Common myeloid progenitor, CD34-positive (primary cell): Measurements from ENCODE around the gene RIMBP3C.
"Not testable (repeated sequence)": the region's sequence is repeated elsewhere in the genome, so short reads cannot be mapped to it uniquely, and the experiment has no call there.

ENCODE experiments used
- CTCF ChIA-PET: fragments of 350-600 bp; sonication (Branson Sonifier 250); formaldehyde crosslinking; loops from one replicate; lab custom pipeline; 2021; ENCODE audit warnings: antibody characterized with exemption; lab: Charles Lee
- POLR2A ChIA-PET: fragments of 350-600 bp; sonication (Branson Sonifier 250); formaldehyde crosslinking; loops from one replicate; lab custom pipeline; 2021; ENCODE audit warnings: antibody characterized with exemption; lab: Charles Lee
- DNase-seq, 3 donors: peaks; one replicate each; pipeline versions ENCODE4 v3.0.0 to v3.0.0-alpha.2; 2013
- H3K27ac ChIP-seq, 2 experiments: 1 replicate in 1 of 2; 2 replicates in 1 of 2; pipeline ENCODE4 v1.7.0; 2013; ENCODE audit warnings: inconsistent platforms in 2 of 2, low read length in 2 of 2, mild to moderate bottlenecking in 2 of 2, low read depth in 1 of 2, moderate library complexity in 1 of 2; ENCODE audit not compliant: severe bottlenecking in 2 of 2, insufficient read depth in 1 of 2, poor library complexity in 1 of 2
- H3K27me3 ChIP-seq, 5 experiments: replicated peaks in 2 of 5; 1 replicate in 3 of 5; 2 replicates in 2 of 5; pipeline versions ENCODE4 v1.6.1 to v1.7.0; 2013; ENCODE audit warnings: low read length in 4 of 5, mild to moderate bottlenecking in 2 of 5, moderate library complexity in 2 of 5, inconsistent platforms in 1 of 5; ENCODE audit not compliant: insufficient read depth in 5 of 5, control insufficient read depth in 4 of 5
- H3K36me3 ChIP-seq, 4 experiments: 1 replicate in 2 of 4; 2 replicates in 2 of 4; pipeline versions ENCODE4 v1.6.1 to v1.7.0; 2013; ENCODE audit warnings: low read length in 3 of 4, control low read depth in 1 of 4, mild to moderate bottlenecking in 1 of 4; ENCODE audit not compliant: control insufficient read depth in 4 of 4, insufficient read depth in 4 of 4
- H3K4me1 ChIP-seq, 4 experiments: 1 replicate in 3 of 4; 2 replicates in 1 of 4; pipeline versions ENCODE4 v1.6.1 to v1.7.1; 2013; ENCODE audit warnings: low read length in 3 of 4, mild to moderate bottlenecking in 3 of 4, control low read depth in 1 of 4, inconsistent platforms in 1 of 4, moderate library complexity in 1 of 4; ENCODE audit not compliant: control insufficient read depth in 4 of 4, insufficient read depth in 4 of 4; ENCODE audit errors: control extremely low read depth in 1 of 4
- H3K4me3 ChIP-seq, 7 experiments: 1 replicate in 4 of 7; 2 replicates in 3 of 7; pipeline versions ENCODE4 v1.5.1 to v1.7.0; 2013; ENCODE audit warnings: mild to moderate bottlenecking in 7 of 7, low read length in 6 of 7, moderate library complexity in 6 of 7, inconsistent platforms in 2 of 7, low read depth in 2 of 7, control low read depth in 1 of 7; ENCODE audit not compliant: insufficient read depth in 4 of 7, control insufficient read depth in 1 of 7; ENCODE audit errors: extremely low read depth in 1 of 7
- H3K9me3 ChIP-seq, 5 experiments: 1 replicate in 4 of 5; 2 replicates in 1 of 5; pipeline versions ENCODE4 v1.6.1 to v1.7.1; 2013; ENCODE audit warnings: low read length in 4 of 5, mild to moderate bottlenecking in 2 of 5, inconsistent platforms in 1 of 5, low read depth in 1 of 5, moderate library complexity in 1 of 5; ENCODE audit not compliant: control insufficient read depth in 4 of 5, insufficient read depth in 2 of 5; ENCODE audit errors: control extremely low read depth in 1 of 5
- WGBS: methylation state at CpG from one replicate; pipeline ENCODE4 v1.1.5; 2013; ENCODE audit not compliant: insufficient coverage; 5-methylcytosine and 5-hydroxymethylcytosine counted together

Gene RIMBP3C

DNA sequence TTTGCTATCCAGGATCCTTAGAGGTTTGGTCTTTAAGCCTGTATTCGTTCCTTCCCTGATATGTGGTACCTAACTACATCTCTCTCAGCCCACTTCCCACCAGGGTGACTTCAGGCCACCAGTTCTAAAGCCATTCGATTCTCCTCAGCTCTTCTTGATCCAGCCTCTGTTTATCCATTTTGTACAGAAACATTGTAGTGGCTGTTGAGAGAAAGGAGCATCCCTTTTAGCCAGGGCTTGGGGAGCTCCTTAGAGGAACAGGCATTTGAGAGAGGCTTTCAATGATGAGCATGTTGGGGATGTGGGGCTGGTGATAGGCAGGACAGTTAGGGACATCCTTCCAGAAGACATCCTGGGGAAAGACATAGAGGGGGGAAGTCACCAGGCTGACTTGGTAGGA lies 34.1 kb upstream of the RIMBP3C start:
- Histone ChIP-seq H3K27ac (no peak overlapping the region), H3K4me3 (no peak overlapping the region), H3K9me3 (no peaks in the 10 kb centered on the region), H3K36me3 (peaks cover 0 to 23% (median 5%) of the 10 kb centered on the region in 4 experiments), H3K4me1 (peaks cover 3 to 28% (median 15%) of the 10 kb centered on the region in 4 experiments), H3K27me3 (no peaks in the 10 kb centered on the region)
- WGBS, result no CpG with 5 or more reads among the region's 2 CpGs
- DNase-seq, result no peak
- CTCF ChIA-PET, result interaction anchor here (1.0 to 1.4 kb wide), 2 partner anchors 11 to 62 kb away, joined by 3 to 4 read pairs; no protein-coding TSS in a partner anchor
- POLR2A ChIA-PET, result no interaction called here

DNA sequence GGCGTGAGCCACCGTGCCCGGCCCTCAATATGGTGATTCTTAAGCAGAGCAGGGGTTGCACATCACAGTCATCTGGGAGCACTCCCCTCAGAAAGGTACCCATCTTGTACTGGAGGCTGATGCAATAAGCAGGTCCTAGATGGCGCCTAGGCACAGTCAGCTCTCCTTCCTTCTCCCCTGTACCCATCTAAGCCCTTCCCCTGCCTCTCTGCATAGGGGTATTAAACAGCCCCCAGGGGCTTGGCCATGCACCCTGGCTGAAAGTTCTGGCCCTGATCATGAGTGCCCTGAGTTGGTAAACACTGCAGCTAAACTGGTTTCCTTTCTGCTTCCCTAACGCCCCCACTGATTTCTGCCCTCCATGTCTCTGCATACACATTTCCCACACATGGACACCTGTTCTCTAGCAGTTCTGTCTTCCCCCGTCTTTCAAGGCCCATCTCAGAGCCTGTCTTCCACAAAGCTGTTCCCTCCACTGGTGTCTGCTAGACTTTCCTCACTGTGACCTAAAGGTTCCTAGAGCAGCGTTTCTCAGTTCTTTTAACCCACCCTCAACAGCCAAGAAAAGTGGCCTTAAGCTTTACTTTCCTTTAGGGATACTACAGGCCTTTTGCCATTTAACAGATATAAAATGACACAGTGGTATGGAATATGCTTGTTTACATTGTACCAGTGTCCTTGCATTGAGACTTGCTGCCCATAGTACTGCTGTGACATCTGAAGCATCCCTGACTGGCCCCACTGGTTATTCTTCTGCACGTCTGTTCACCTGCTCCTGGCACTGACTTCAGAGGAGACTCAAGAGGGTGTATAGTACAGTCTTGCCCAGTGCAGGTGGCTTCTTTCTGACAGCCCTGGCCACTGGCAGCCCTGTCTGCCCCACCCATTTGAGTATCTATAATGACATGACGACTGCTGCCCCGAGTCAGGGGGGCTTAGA lies 31.8 kb upstream of the RIMBP3C start:
- H3K27me3 ChIP-seq, result no peaks in the 10 kb centered on the region
- no peaks in the 10 kb centered on the region for H3K9me3 ChIP-seq
- CTCF ChIA-PET, result interaction anchor here (0.7 to 1.9 kb wide), 2 partner anchors 9 to 46 kb away, joined by 3 to 6 read pairs; no protein-coding TSS in a partner anchor
- peak overlapping the region in 1 of 2 experiments; percentile 47 for H3K27ac ChIP-seq
- DNase-seq, result no peak
- POLR2A ChIA-PET, result no interaction called here
- H3K4me1 ChIP-seq, result peaks cover 3 to 15% (median 10%) of the 10 kb centered on the region in 4 experiments
- peaks cover 0 to 21% (median 5%) of the 10 kb centered on the region in 4 experiments for H3K36me3 ChIP-seq
- no peak overlapping the region for H3K4me3 ChIP-seq
- WGBS, result 88% methylated on average over 6 of the region's 10 CpGs

DNA sequence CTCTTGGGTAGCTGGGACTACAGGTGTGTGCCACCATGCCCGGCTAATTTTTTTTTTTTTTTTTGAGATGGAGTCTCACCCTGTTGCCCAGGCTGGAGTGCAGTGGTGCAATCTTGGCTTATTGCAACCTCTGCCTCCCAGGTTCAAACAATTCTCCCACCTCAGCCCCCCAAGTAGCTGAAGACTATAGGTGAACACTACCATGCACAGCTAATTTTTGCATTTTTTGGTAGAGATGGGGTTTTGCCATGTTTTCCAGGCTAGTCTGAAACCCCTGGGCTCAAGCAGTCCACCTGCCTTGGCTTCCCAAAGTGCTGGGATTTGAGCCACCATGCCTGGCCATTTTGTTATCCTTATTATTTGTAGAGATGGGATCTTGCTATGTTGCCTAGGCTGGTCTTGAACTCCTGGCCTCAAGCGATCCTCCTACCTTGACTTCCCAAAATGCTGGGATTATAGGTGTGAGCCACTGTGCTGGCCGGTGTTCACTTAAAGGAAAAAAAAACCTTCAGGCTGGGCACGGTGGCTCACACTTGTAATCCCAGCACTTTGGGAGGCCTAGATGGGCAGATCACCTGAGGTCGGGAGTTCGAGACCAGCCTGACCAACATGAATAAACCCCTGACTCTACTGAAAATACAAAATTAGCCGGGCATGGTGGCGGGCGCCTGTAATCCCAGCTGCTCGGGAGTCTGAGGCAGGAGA lies 29.9 kb upstream of the RIMBP3C start:
- H3K27ac ChIP-seq, H3K9me3 ChIP-seq, DNase-seq, H3K4me1 ChIP-seq, H3K4me3 ChIP-seq, POLR2A ChIA-PET, H3K27me3 ChIP-seq: not testable (repeated sequence)
- WGBS, result 99% methylated on average over 10 of the region's 10 CpGs
- CTCF ChIA-PET, result interaction anchor here (1.0 to 1.9 kb wide), 2 partner anchors 7 to 24 kb away, joined by 3 to 6 read pairs; no protein-coding TSS in a partner anchor
- peaks cover 0 to 24% (median 7%) of the 10 kb centered on the region in 4 experiments for H3K36me3 ChIP-seq

DNA sequence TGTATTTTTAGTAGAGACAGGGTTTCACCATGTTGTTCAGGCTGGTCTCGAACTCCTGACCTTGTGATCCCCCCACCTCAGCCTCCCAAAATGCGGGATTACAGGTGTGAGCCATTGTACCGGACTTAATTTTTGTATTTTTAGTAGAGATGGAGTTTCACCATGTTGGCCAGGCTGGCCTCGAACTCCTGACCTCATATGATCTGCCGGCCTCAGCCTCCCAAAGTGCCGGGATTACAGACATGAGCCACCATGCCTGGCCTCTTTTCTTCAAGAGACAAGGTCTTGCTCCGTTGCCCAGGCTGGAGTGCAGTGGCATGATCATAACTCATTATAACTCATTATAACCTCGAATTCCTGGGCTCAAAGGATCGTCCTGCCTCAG lies 29.4 kb upstream of the RIMBP3C start:
- DNase-seq, H3K27me3 ChIP-seq, H3K27ac ChIP-seq, H3K9me3 ChIP-seq, POLR2A ChIA-PET, CTCF ChIA-PET, H3K4me3 ChIP-seq, H3K4me1 ChIP-seq: not testable (repeated sequence)
- H3K36me3 ChIP-seq, result peaks cover 0 to 23% (median 7%) of the 10 kb centered on the region in 4 experiments
- WGBS, result 96% methylated on average over 5 of the region's 9 CpGs

DNA sequence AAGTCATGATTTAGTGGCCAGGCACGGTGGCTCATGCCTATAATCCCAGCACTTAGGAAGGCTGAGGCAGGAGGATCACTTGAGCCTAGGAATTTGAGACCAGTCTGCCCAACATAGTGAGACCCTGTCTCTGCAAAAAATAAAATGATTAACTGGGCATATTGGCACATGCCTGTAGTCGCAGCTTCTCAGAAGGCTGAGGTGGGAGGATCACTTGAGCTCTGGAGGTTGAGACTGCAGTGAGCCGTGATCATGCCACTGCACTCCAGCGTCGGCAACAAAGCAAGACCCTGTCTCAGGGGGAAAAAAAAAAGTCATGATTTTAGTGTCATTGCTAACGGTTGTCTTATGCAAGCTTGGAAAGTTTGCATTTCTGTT lies 28.2 kb upstream of the RIMBP3C start:
- peaks cover 0 to 19% (median 4%) of the 10 kb centered on the region in 4 experiments for H3K36me3 ChIP-seq
- no peak overlapping the region for H3K4me3 ChIP-seq
- WGBS, result 97% methylated on average over 6 of the region's 6 CpGs
- H3K4me1 ChIP-seq, result peaks cover 0 to 4% (median 1%) of the 10 kb centered on the region in 4 experiments
- DNase-seq, result no peak
- no peaks in the 10 kb centered on the region for H3K27me3 ChIP-seq
- H3K9me3 ChIP-seq, result no peaks in the 10 kb centered on the region
- ChIA-PET POLR2A (interaction anchor here (0.6 kb wide), 1 partner anchor 92 kb away, joined by 3 read pairs; no protein-coding TSS in a partner anchor), CTCF (interaction anchor here (0.8 to 1.8 kb wide), 5 partner anchors 10 to 68 kb away, joined by 3 to 5 read pairs (median 4); no protein-coding TSS in a partner anchor)
- H3K27ac ChIP-seq, result no peak overlapping the region

DNA sequence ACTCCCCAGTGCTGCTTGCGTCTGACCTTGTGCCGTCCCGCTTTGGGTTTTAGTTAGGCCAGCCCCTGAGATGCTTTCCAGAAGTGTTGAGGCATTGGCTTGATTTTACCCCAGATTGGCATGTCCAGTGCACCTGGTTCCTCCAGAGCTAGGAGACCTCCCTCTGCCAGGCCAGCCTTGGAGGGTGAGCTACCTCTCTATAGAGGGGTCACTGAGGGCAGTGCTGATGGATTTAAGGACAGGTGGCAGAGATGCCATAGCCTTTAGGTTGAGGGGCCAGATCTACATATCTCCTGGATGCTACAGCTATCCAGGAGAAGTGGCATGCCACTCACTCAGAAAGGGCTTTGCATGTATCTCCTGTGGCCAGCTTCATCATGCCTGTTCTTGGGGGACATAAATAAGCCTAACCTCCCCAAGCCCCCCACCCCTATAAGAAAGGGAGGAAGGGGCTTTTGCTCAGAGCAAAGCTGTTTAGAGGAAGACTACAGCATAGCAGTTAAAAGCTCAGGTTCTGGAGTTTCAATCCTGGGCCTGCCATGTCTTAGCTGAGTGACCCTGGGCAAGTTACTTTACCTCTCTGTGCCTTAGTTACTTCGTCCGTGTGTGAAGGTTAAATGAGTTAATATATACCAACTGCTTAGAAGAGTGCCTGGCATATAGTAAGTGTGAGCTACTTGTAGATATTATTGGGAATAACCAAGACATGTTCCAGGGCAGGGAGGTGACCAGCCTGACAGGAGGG lies 22.7 kb upstream of the RIMBP3C start:
- Histone ChIP-seq H3K4me1 (peaks cover 20 to 49% (median 34%) of the 10 kb centered on the region in 4 experiments), H3K36me3 (peaks cover 0 to 31% (median 5%) of the 10 kb centered on the region in 4 experiments), H3K4me3 (no peak overlapping the region), H3K27me3 (no peaks in the 10 kb centered on the region), H3K9me3 (no peaks in the 10 kb centered on the region), H3K27ac (no peak overlapping the region)
- 100% methylated on average over 3 of the region's 5 CpGs for WGBS
- ChIA-PET POLR2A (no interaction called here), CTCF (interaction anchor here (0.8 to 1.7 kb wide), 6 partner anchors 8 to 57 kb away, joined by 3 to 6 read pairs (median 3); no protein-coding TSS in a partner anchor)
- DNase-seq, result no peak
